NOMO-1 (cell line): ENCODE measurements around the gene ARFIP2.
A peak's percentile ranks its signal among the peaks of the same experiment; 100 is the strongest.
"Not testable (repeated sequence)": the region's sequence is repeated elsewhere in the genome, so short reads cannot be mapped to it uniquely, and the experiment has no call there.

Experiments used
- DNase-seq, 2 experiments: peaks; one replicate each; lab custom pipeline; 2025; ENCODE audit not compliant: unreplicated experiment in 2 of 2; lab: John Stamatoyannopoulos, UW

Gene ARFIP2

GRCh38 chr11:6481012-6481923 lies at the start of gene ARFIP2, which contains the start of gene TIMM10B:
ARFIP2 (minus strand) TSS chr11:6481331; CDS start chr11:6480421, 910 bp downstream.
TIMM10B (plus strand) TSS chr11:6481501; CDS start chr11:6481517, 16 bp downstream.
- DNase-seq = peak; percentile 98 to 99

DNA sequence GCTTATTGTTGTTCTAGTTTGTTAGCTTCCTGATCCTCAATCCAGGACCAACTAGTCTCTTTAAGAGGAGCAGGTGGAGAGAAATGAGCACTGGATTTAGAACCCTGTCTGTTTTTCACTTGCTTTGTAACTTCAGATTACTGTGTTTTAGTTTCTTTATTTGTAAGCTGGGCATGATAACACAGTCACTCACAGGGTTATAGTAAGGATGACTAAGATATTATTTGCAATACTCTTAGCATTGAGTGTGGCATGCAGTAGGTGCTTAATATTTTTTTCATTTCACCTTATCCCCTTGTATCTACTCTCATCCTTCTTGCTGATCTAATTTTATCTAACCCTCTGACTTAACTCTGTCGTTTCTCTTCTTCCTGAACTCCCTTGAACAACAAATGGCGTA lies 49.7 kb upstream of the ARFIP2 start:
- DNase-seq = no peak

DNA sequence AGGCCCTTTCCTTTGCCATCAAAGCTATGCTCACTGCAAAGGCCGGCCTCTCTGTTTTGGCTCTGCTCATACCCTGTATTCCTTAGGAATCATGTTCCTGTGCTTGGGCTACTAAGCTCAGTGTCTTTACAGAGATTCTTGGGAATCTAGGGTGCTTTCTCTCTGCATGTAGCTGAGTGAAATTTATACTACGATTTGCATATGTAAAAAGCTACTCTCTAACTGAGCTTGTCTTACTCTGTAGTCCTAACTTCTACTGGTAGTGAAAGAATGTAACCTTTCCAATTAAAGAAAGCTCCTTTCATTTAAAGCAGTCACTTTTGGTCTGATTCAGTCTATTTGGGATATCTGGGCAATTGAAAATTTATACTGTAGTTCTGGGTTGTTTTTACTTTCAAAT lies 48.1 kb upstream of the ARFIP2 start:
- no peak for DNase-seq

DNA sequence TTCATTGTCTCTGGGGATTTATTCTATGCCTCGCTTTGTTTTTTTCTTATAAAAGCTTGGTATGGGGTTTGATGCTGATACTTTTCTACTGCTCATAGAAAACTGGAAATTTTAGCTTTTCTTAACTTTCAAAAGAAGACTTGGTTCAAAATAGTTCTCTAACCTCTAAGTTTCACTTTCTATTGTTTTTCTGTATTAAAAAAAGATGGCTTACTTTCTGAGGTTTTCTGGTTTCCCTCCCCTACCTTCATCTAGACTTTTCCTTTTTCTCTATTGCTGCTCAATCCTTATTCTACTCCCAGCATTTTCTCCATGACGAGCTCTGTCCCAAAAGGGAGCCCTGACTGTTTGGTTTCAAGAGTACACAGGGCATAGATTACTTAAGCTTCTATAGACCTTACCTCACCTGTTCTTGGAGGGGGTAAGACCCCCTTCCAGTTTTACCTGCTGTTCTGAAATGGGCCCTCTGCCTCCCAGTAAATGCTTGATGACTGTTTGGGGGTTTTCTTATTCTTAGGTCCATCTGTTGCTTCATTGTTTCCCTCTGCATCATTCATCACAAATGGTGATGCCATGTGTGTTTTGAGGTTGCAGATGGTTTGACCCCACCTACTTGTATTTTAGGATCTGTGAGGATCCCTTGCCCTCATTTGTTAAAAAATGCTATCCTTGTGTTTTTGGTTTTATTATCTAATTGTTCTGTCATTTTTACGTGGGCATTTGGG lies 45.4 kb upstream of the ARFIP2 start:
- DNase-seq = no peak

- no peak for DNase-seq
Measured at GRCh38 chr11:6523253-6523652, 42.1 kb upstream of the ARFIP2 start.

GRCh38 chr11:6521946-6522345 lies 40.8 kb upstream of the ARFIP2 start:
- DNase-seq = not testable (repeated sequence)

- DNase-seq = no peak
Measured at GRCh38 chr11:6520265-6520664, 39.1 kb upstream of the ARFIP2 start.

DNA sequence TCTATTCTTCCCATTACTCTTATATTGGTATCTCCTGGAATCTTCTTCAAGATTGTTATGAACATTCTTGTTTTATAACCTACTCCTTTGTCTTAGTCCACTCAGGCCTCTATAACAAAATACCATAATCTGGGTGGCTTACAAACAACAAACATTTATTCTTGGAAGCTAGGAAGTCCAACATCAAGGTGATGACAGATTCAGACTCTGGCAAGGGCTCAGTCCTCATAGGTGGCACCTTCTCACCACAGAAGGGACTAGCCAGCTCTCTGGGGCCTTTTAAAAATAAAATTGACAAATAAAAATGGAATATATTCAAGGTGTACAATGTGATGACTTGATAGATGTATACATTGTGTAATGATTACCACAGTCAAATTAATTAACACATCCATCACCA lies 35.7 kb upstream of the ARFIP2 start:
- no peak for DNase-seq

GRCh38 chr11:6505577-6506240 lies 24.6 kb upstream of the ARFIP2 start:
- peak in 1 of 2 experiments; percentile 5 for DNase-seq

GRCh38 chr11:6504166-6504565 lies 23.0 kb upstream of the ARFIP2 start:
- DNase-seq = no peak

- DNase-seq = no peak
Measured at GRCh38 chr11:6502382-6502781, 21.3 kb upstream of the ARFIP2 start.

DNA sequence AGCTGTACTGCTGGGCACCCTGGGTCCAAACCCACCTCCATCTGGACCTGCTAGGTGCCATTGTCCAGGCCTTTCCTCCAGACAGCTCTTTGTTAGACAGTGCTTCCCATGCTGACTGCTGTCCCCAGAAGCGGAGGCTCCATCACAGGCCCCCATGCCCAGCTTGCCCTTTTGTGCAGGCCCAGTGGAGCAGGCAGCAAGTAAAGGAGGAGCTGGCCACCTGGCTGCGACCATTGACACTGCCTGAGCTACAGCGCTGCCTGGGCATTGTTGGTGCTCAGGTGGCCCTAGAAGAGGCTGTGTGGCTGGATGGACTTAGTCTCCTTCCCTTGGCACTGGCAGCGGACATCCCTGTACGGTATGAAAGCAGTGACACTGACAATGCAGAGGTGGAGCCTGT lies 17.4 kb upstream of the ARFIP2 start:
- DNase-seq = no peak

GRCh38 chr11:6498121-6498520 lies 17.0 kb upstream of the ARFIP2 start:
- DNase-seq = no peak

GRCh38 chr11:6497069-6497839 lies 16.1 kb upstream of the ARFIP2 start, which contains the start of gene DNHD1:
DNHD1 (plus strand) TSS chr11:6497280; CDS start chr11:6498216, 936 bp downstream.
- DNase-seq = no peak

- DNase-seq = no peak
Measured at GRCh38 chr11:6489306-6489705, 8.2 kb upstream of the ARFIP2 start.

GRCh38 chr11:6488821-6489220 lies 7.7 kb upstream of the ARFIP2 start:
- no peak for DNase-seq

- DNase-seq = no peak
Measured at GRCh38 chr11:6488342-6488741, 7.2 kb upstream of the ARFIP2 start.

DNA sequence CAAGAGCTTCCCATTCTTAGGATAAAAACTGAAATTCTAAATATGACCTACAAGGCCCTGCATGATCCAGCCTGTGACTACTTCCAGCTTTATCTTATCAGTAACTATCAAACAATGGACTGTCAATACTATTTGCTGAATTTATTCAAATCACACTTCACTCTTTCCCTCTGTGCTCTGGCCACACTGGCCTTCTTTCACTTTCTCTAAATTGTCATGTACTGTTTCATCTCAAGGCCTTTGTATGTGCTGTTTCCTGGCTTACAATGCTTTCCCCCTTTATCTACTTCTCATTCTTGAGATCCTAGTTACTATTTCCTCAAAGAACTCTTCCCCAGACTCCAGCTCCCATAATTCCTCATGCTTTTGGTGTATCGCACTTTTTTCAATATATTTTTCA lies 5.8 kb upstream of the ARFIP2 start:
- DNase-seq = no peak

- DNase-seq = no peak
Measured at GRCh38 chr11:6486256-6486655, 5.1 kb upstream of the ARFIP2 start.

- DNase-seq = no peak
Measured at GRCh38 chr11:6485661-6486060, 4.5 kb upstream of the ARFIP2 start.
